ENCODE data around the gene WDR46. TPM values are rescaled to one million over a fixed set of nuclear protein-coding genes. Genes with fewer than 3 reads are reported as not detected.
A peak's percentile ranks its signal among the peaks of the same experiment; 100 is the strongest.

Gene WDR46
- 10 to 100 TPM; 63.5 to 69.4 TPM for total RNA-seq

- H3K36me3 Mint-ChIP-seq (ENCODE audit: low read depth): peaks cover 52% of the 10 kb centered on the region
- peak within 1 kb of the TSS; percentile 97 for H3K27ac Mint-ChIP-seq
- H3K4me3 Mint-ChIP-seq: peak within 1 kb of the TSS; percentile 98
- POLR2A ChIA-PET: interaction anchor here (0.6 to 2.9 kb wide), 12 partner anchors 10 to 436 kb away, joined by 3 to 25 read pairs (median 3); partner anchors contain the start of genes B3GALT4, RGL2, RPS18 and VPS52
- peak; percentile 87 for DNase-seq
- CTCF ChIA-PET: interaction anchor here (0.5 to 3.0 kb wide), 9 partner anchors 10 to 422 kb away, joined by 3 to 17 read pairs (median 6); partner anchors contain the start of genes B3GALT4, HLA-DPA1, RGL2 and RPS18
- intact Hi-C loops (cut with DNase I, micrococcal nuclease): loop anchor here (1.0 to 5.0 kb wide), 12 partner anchors 10 to 1112 kb away; partner anchors contain the start of genes B3GALT4 (in 2 of the 2), KIFC1 (in 2 of the 2), AGPAT1 (in 1 of the 2) and LEMD2 (in 1 of the 2)
- peak; percentile 98 for ATAC-seq
- H3K4me1 Mint-ChIP-seq: peaks cover 37% of the 10 kb centered on the region
- H3K9me3 Mint-ChIP-seq (ENCODE audit: low read depth): no peaks in the 10 kb centered on the region
- H3K27me3 Mint-ChIP-seq: no peaks in the 10 kb centered on the region
Observed at GRCh38 chr6:33288921-33289783, at the start of gene WDR46, which contains the start of gene PFDN6. Gene WDR46 (minus strand): TSS chr6:33289239. CDS start chr6:33289170, 69 bp downstream. Gene PFDN6 (plus strand): TSS chr6:33289601. CDS start chr6:33289857, 256 bp downstream.

- no peak overlapping the region for H3K4me3 Mint-ChIP-seq
- ChIA-PET POLR2A (no interaction called here), CTCF (interaction anchor here (0.6 to 1.1 kb wide), 3 partner anchors 11 to 93 kb away, joined by 3 to 5 read pairs (median 3); no protein-coding TSS in a partner anchor)
- no peaks in the 10 kb centered on the region for H3K36me3 Mint-ChIP-seq (ENCODE audit: low read depth)
- peaks cover 11% of the 10 kb centered on the region for H3K4me1 Mint-ChIP-seq
- intact Hi-C loops (cut with DNase I, micrococcal nuclease): no loop called here
- DNase-seq: no peak
- H3K27me3 Mint-ChIP-seq: no peaks in the 10 kb centered on the region
- ATAC-seq: no peak
- no peaks in the 10 kb centered on the region for H3K9me3 Mint-ChIP-seq (ENCODE audit: low read depth)
- H3K27ac Mint-ChIP-seq: no peak overlapping the region
Observed at GRCh38 chr6:33336495-33336894, 47.5 kb upstream of the WDR46 start.

GRCh38 chr6:33335916-33336315 is 46.9 kb upstream of the WDR46 start:
- no peak overlapping the region for H3K27ac Mint-ChIP-seq
- no peaks in the 10 kb centered on the region for H3K27me3 Mint-ChIP-seq
- CTCF ChIA-PET: interaction anchor here (0.6 to 1.1 kb wide), 3 partner anchors 10 to 93 kb away, joined by 3 to 5 read pairs (median 3); no protein-coding TSS in a partner anchor
- peaks cover 11% of the 10 kb centered on the region for H3K4me1 Mint-ChIP-seq
- H3K9me3 Mint-ChIP-seq (ENCODE audit: low read depth): no peaks in the 10 kb centered on the region
- ATAC-seq (no peak), DNase-seq (no peak)
- H3K4me3 Mint-ChIP-seq: no peak overlapping the region
- POLR2A ChIA-PET: no interaction called here
- no peaks in the 10 kb centered on the region for H3K36me3 Mint-ChIP-seq (ENCODE audit: low read depth)
- intact Hi-C loops (cut with DNase I, micrococcal nuclease): no loop called here

GRCh38 chr6:33333666-33334065 is 44.6 kb upstream of the WDR46 start:
- no peak overlapping the region for H3K4me3 Mint-ChIP-seq
- H3K27me3 Mint-ChIP-seq: no peaks in the 10 kb centered on the region
- no peaks in the 10 kb centered on the region for H3K9me3 Mint-ChIP-seq (ENCODE audit: low read depth)
- no peak overlapping the region for H3K27ac Mint-ChIP-seq
- DNase-seq (no peak), ATAC-seq (no peak)
- intact Hi-C loops (cut with DNase I, micrococcal nuclease): no loop called here
- H3K36me3 Mint-ChIP-seq (ENCODE audit: low read depth): no peaks in the 10 kb centered on the region
- ChIA-PET POLR2A (no interaction called here), CTCF (interaction anchor here (1.1 kb wide), 1 partner anchor 11 kb away, joined by 3 read pairs; no protein-coding TSS in a partner anchor)
- H3K4me1 Mint-ChIP-seq: peaks cover 11% of the 10 kb centered on the region

- Mint-ChIP-seq H3K27me3 (no peaks in the 10 kb centered on the region), H3K4me1 (peaks cover 11% of the 10 kb centered on the region), H3K36me3 (ENCODE audit: low read depth) (no peaks in the 10 kb centered on the region), H3K27ac (no peak overlapping the region), H3K4me3 (no peak overlapping the region), H3K9me3 (ENCODE audit: low read depth) (no peaks in the 10 kb centered on the region)
- ATAC-seq: no peak
- POLR2A ChIA-PET: no interaction called here
- DNase-seq: no peak
- intact Hi-C loops (cut with DNase I, micrococcal nuclease): no loop called here
- CTCF ChIA-PET: no interaction called here
Observed at GRCh38 chr6:33330736-33331135, 41.7 kb upstream of the WDR46 start.

- ChIA-PET CTCF (interaction anchor here (1.2 to 1.9 kb wide), 2 partner anchors 11 to 16 kb away, joined by 4 to 13 read pairs; partner anchors contain the start of gene ZBTB22), POLR2A (no interaction called here)
- no peaks in the 10 kb centered on the region for H3K27me3 Mint-ChIP-seq
- no peaks in the 10 kb centered on the region for H3K36me3 Mint-ChIP-seq (ENCODE audit: low read depth)
- ATAC-seq (no peak), DNase-seq (no peak)
- no peak overlapping the region for H3K27ac Mint-ChIP-seq
- H3K9me3 Mint-ChIP-seq (ENCODE audit: low read depth): no peaks in the 10 kb centered on the region
- intact Hi-C loops (cut with DNase I, micrococcal nuclease): no loop called here
- no peak overlapping the region for H3K4me3 Mint-ChIP-seq
- peaks cover 12% of the 10 kb centered on the region for H3K4me1 Mint-ChIP-seq
Observed at GRCh38 chr6:33329058-33329457, 40.0 kb upstream of the WDR46 start.

GRCh38 chr6:33324125-33324524 is 35.1 kb upstream of the WDR46 start:
- intact Hi-C loops (cut with DNase I, micrococcal nuclease): no loop called here
- Mint-ChIP-seq H3K36me3 (ENCODE audit: low read depth) (peaks cover 30% of the 10 kb centered on the region), H3K9me3 (ENCODE audit: low read depth) (no peaks in the 10 kb centered on the region), H3K4me1 (peaks cover 40% of the 10 kb centered on the region), H3K27ac (peak overlapping the region; percentile 99), H3K27me3 (no peaks in the 10 kb centered on the region), H3K4me3 (peak overlapping the region; percentile 99)
- ChIA-PET CTCF (interaction anchor here (0.6 to 1.1 kb wide), 3 partner anchors 44 to 130 kb away, joined by 3 read pairs; partner anchors contain the start of gene ZBTB9), POLR2A (interaction anchor here (0.6 to 0.7 kb wide), 2 partner anchors 83 to 284 kb away, joined by 4 to 6 read pairs; no protein-coding TSS in a partner anchor)
- no peak for ATAC-seq
- no peak for DNase-seq

GRCh38 chr6:33323623-33323948 is 34.5 kb upstream of the WDR46 start:
- Mint-ChIP-seq H3K27ac (peak overlapping the region; percentile 99), H3K9me3 (ENCODE audit: low read depth) (no peaks in the 10 kb centered on the region), H3K4me1 (peaks cover 46% of the 10 kb centered on the region), H3K27me3 (no peaks in the 10 kb centered on the region), H3K4me3 (peak overlapping the region; percentile 99), H3K36me3 (ENCODE audit: low read depth) (peaks cover 36% of the 10 kb centered on the region)
- DNase-seq (no peak), ATAC-seq (no peak)
- intact Hi-C loops (cut with DNase I, micrococcal nuclease): loop anchor here (1.0 kb wide), 11 partner anchors 22 to 1128 kb away; partner anchors contain the start of genes KIFC1 (in 2 of the 2), PFDN6 (in 2 of the 2), VPS52 (in 2 of the 2) and WDR46 (in 2 of the 2)
- CTCF ChIA-PET: interaction anchor here (0.7 to 1.1 kb wide), 3 partner anchors 13 to 131 kb away, joined by 3 read pairs; partner anchors contain the start of gene ZBTB9
- POLR2A ChIA-PET: interaction anchor here (0.7 kb wide), 2 partner anchors 285 to 479 kb away, joined by 4 to 6 read pairs; partner anchors contain the start of gene PSMB8

- ATAC-seq: no peak
- H3K36me3 Mint-ChIP-seq (ENCODE audit: low read depth): peaks cover 37% of the 10 kb centered on the region
- POLR2A ChIA-PET: interaction anchor here (0.7 kb wide), 1 partner anchor 129 kb away, joined by 7 read pairs; no protein-coding TSS in a partner anchor
Observed at GRCh38 chr6:33321227-33321626, 32.2 kb upstream of the WDR46 start.

GRCh38 chr6:33320315-33321181 is 31.5 kb upstream of the WDR46 start:
- H3K4me3 Mint-ChIP-seq: peak overlapping the region; percentile 99
- peaks cover 37% of the 10 kb centered on the region for H3K36me3 Mint-ChIP-seq (ENCODE audit: low read depth)
- intact Hi-C loops (cut with DNase I, micrococcal nuclease): no loop called here
- ChIA-PET CTCF (interaction anchor here (0.6 to 1.0 kb wide), 2 partner anchors 21 to 72 kb away, joined by 3 read pairs; no protein-coding TSS in a partner anchor), POLR2A (interaction anchor here (0.7 kb wide), 1 partner anchor 129 kb away, joined by 7 read pairs; no protein-coding TSS in a partner anchor)
- ATAC-seq (no peak), DNase-seq (no peak)
- no peaks in the 10 kb centered on the region for H3K9me3 Mint-ChIP-seq (ENCODE audit: low read depth)
- peaks cover 68% of the 10 kb centered on the region for H3K4me1 Mint-ChIP-seq
- peak overlapping the region; percentile 99 for H3K27ac Mint-ChIP-seq
- H3K27me3 Mint-ChIP-seq: no peaks in the 10 kb centered on the region

More at GRCh38 chr6:33321227-33321626, 32.2 kb upstream of the WDR46 start:
- no peak for DNase-seq
- Mint-ChIP-seq H3K4me1 (peaks cover 62% of the 10 kb centered on the region), H3K27me3 (no peaks in the 10 kb centered on the region), H3K9me3 (ENCODE audit: low read depth) (no peaks in the 10 kb centered on the region), H3K27ac (peak overlapping the region; percentile 99), H3K4me3 (peak overlapping the region; percentile 99)
- intact Hi-C loops (cut with DNase I, micrococcal nuclease): no loop called here
- CTCF ChIA-PET: interaction anchor here (1.0 kb wide), 1 partner anchor 22 kb away, joined by 3 read pairs; no protein-coding TSS in a partner anchor
